HG02763 (cell line): ENCODE measurements around the gene FXYD7.
"Not testable (repeated sequence)": the region's sequence is repeated elsewhere in the genome, so short reads cannot be mapped to it uniquely, and the experiment has no call there.

Source experiments
- ATAC-seq: cut with Tn5 transposase; IDR thresholded peaks from one replicate; pipeline ENCODE4 v1.9.1; 2021; ENCODE audit warnings: mild to moderate bottlenecking, moderate library complexity; ENCODE audit not compliant: unreplicated experiment

FXYD7 gene

GRCh38 chr19:35194012-35194984 lies 51.2 kb downstream of the FXYD7 start:
- no peak for ATAC-seq

- no peak for ATAC-seq
Observed at GRCh38 chr19:35195830-35196229, 52.8 kb downstream of the FXYD7 start.

GRCh38 chr19:35196861-35197260 lies 53.8 kb downstream of the FXYD7 start:
- not testable (repeated sequence) for ATAC-seq

GRCh38 chr19:35199481-35199880 lies 56.4 kb downstream of the FXYD7 start:
- no peak for ATAC-seq

GRCh38 chr19:35202722-35203688 lies 60.0 kb downstream of the FXYD7 start:
- no peak for ATAC-seq
